AG08395 (cell line): ENCODE data around the gene MKRN2OS.

Experiments used
- DNase-seq: peaks from one replicate; pipeline ENCODE4 v3.0.0; 2012; ENCODE audit warnings: mixed read lengths, low spot score

Gene MKRN2OS

GRCh38 chr3:12545473-12545791 lies at the start of gene MKRN2OS:
Gene MKRN2OS, minus strand, starts transcription at chr3:12545499. Its CDS starts 35 bp downstream, at chr3:12545464.
- DNase-seq = no peak

- no peak for DNase-seq
These were observed 48.2 kb upstream of the MKRN2OS start for GRCh38 chr3:12593473-12593872.

GRCh38 chr3:12591997-12592715 lies 46.9 kb upstream of the MKRN2OS start:
- DNase-seq = no peak

- DNase-seq = no peak
These were observed 46.2 kb upstream of the MKRN2OS start for GRCh38 chr3:12591456-12591855.

- DNase-seq = no peak
These were observed 44.8 kb upstream of the MKRN2OS start for GRCh38 chr3:12590096-12590495.

- DNase-seq = no peak
These were observed 43.0 kb upstream of the MKRN2OS start for GRCh38 chr3:12588039-12589009.

- DNase-seq = no peak
These were observed 41.1 kb upstream of the MKRN2OS start for GRCh38 chr3:12586403-12586802.

- no peak for DNase-seq
These were observed 40.7 kb upstream of the MKRN2OS start for GRCh38 chr3:12585970-12586369.

- no peak for DNase-seq
These were observed 39.9 kb upstream of the MKRN2OS start for GRCh38 chr3:12585181-12585580.

- no peak for DNase-seq
These were observed 38.8 kb upstream of the MKRN2OS start for GRCh38 chr3:12584083-12584482.

GRCh38 chr3:12583280-12583679 lies 38.0 kb upstream of the MKRN2OS start:
- DNase-seq = no peak

GRCh38 chr3:12582730-12583129 lies 37.4 kb upstream of the MKRN2OS start:
- DNase-seq = no peak

GRCh38 chr3:12579905-12580304 lies 34.6 kb upstream of the MKRN2OS start:
- peak; percentile 34 for DNase-seq

- DNase-seq = no peak
These were observed 34.2 kb upstream of the MKRN2OS start for GRCh38 chr3:12579456-12579855.

GRCh38 chr3:12578742-12579141 lies 33.4 kb upstream of the MKRN2OS start:
- no peak for DNase-seq

- no peak for DNase-seq
These were observed 32.1 kb upstream of the MKRN2OS start for GRCh38 chr3:12577379-12577778.

GRCh38 chr3:12574661-12575060 lies 29.4 kb upstream of the MKRN2OS start:
- DNase-seq = no peak

GRCh38 chr3:12574131-12574530 lies 28.8 kb upstream of the MKRN2OS start:
- no peak for DNase-seq

- DNase-seq = no peak
These were observed 26.7 kb upstream of the MKRN2OS start for GRCh38 chr3:12571986-12572385.

GRCh38 chr3:12569836-12570235 lies 24.5 kb upstream of the MKRN2OS start:
- no peak for DNase-seq

GRCh38 chr3:12568747-12569146 lies 23.4 kb upstream of the MKRN2OS start:
- DNase-seq = no peak

- no peak for DNase-seq
These were observed 21.7 kb upstream of the MKRN2OS start for GRCh38 chr3:12566976-12567375.

- no peak for DNase-seq
These were observed 17.2 kb upstream of the MKRN2OS start for GRCh38 chr3:12562451-12562850.
